ENCODE results near the gene MRPL22.
"Not testable (repeated sequence)": the region's sequence is repeated elsewhere in the genome, so short reads cannot be mapped to it uniquely, and the experiment has no call there.

Gene MRPL22

DNA sequence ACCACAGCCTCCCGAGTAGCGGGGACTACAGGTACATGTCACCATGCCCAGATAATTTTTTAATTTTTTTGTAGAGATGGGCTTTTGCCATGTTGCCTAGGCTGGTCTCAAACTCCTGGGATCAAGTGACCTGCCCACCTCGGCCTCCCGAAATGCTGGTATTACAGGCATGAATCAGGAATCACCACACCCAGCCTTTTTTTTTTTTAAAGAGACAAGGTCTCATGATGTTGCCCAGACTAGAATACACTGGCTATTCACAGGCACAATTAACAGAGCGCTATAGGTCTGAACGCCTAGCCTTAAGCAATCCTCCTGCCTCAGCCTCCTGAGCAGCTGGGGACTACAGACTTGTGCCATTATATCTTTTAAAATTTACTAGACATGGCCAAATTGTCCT lies 39.0 kb upstream of the MRPL22 start:
- no peak overlapping the region for H2AFZ ChIP-seq (ENCODE audit: low read depth, low read length)
- no peaks in the 10 kb centered on the region for H3K4me1 ChIP-seq (ENCODE audit: insufficient read depth, low read length)
- no peaks in the 10 kb centered on the region for H3K79me2 ChIP-seq (ENCODE audit: insufficient read depth, low read length)
- peaks cover 91% of the 10 kb centered on the region for H3K36me3 ChIP-seq (ENCODE audit: insufficient read depth, low read length)
- TF ChIP-seq, protein P1, sequence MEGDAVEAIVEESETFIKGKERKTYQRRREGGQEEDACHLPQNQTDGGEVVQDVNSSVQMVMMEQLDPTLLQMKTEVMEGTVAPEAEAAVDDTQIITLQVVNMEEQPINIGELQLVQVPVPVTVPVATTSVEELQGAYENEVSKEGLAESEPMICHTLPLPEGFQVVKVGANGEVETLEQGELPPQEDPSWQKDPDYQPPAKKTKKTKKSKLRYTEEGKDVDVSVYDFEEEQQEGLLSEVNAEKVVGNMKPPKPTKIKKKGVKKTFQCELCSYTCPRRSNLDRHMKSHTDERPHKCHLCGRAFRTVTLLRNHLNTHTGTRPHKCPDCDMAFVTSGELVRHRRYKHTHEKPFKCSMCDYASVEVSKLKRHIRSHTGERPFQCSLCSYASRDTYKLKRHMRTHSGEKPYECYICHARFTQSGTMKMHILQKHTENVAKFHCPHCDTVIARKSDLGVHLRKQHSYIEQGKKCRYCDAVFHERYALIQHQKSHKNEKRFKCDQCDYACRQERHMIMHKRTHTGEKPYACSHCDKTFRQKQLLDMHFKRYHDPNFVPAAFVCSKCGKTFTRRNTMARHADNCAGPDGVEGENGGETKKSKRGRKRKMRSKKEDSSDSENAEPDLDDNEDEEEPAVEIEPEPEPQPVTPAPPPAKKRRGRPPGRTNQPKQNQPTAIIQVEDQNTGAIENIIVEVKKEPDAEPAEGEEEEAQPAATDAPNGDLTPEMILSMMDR (IDR thresholded peaks at IDR 0.05; ENCODE audit: borderline replicate concordance, extremely low read depth, low read length, poor library complexity, severe bottlenecking), result no peak
- no peak for TF ChIP-seq EZH2 (IDR thresholded peaks at IDR 0.05; ENCODE audit: borderline replicate concordance, low read depth, low read length, severe bottlenecking)
- H3K9ac ChIP-seq (ENCODE audit: low read depth, low read length), result no peak overlapping the region
- H4K20me1 ChIP-seq (ENCODE audit: insufficient read depth, low read length), result no peaks in the 10 kb centered on the region
- H3K4me3 ChIP-seq (ENCODE audit: low read depth in 1 of 2, low read length in 2 of 2), result no peak overlapping the region
- no peaks in the 10 kb centered on the region for H3K27me3 ChIP-seq (ENCODE audit: insufficient read depth, low read length, poor library complexity)
- H3K27ac ChIP-seq (ENCODE audit: low read length), result no peak overlapping the region
- ATAC-seq (ENCODE audit: insufficient read depth, low read depth) (no peak), DNase-seq (no peak)
- H3K4me2 ChIP-seq (ENCODE audit: insufficient read depth, low read length), result no peak overlapping the region
- H3K9me3 ChIP-seq (ENCODE audit: insufficient read depth, low read length, severe bottlenecking), result no peaks in the 10 kb centered on the region

DNA sequence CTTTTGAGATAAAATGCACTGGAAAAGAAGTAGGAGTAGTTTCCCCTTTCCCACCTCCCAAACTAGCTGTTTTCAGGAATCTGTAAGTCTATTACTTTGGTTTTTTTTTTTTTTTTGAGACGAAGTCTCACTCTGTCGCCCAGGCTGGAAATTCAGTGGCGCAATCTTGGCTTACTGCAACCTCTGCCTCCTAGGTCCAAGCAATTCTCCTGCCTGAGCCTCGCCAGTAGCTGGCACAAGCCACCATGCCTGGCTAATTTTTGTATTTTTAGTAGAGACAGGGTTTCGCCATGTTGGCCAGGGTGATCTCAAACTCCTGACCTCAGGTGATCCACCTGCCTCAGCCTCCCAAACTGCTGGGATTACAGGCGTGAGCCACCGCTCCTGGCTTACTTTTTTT lies 35.3 kb upstream of the MRPL22 start:
- not testable (repeated sequence) for H2AFZ ChIP-seq (ENCODE audit: low read depth, low read length); H3K27ac ChIP-seq (ENCODE audit: low read length); H3K4me1 ChIP-seq (ENCODE audit: insufficient read depth, low read length); H3K4me3 ChIP-seq (ENCODE audit: low read depth in 1 of 2, low read length in 2 of 2); H3K9ac ChIP-seq (ENCODE audit: low read depth, low read length); H4K20me1 ChIP-seq (ENCODE audit: insufficient read depth, low read length); H3K4me2 ChIP-seq (ENCODE audit: insufficient read depth, low read length); H3K27me3 ChIP-seq (ENCODE audit: insufficient read depth, low read length, poor library complexity); ATAC-seq (ENCODE audit: insufficient read depth, low read depth); DNase-seq; H3K9me3 ChIP-seq (ENCODE audit: insufficient read depth, low read length, severe bottlenecking); H3K79me2 ChIP-seq (ENCODE audit: insufficient read depth, low read length)
- H3K36me3 ChIP-seq (ENCODE audit: insufficient read depth, low read length), result peaks cover 85% of the 10 kb centered on the region

DNA sequence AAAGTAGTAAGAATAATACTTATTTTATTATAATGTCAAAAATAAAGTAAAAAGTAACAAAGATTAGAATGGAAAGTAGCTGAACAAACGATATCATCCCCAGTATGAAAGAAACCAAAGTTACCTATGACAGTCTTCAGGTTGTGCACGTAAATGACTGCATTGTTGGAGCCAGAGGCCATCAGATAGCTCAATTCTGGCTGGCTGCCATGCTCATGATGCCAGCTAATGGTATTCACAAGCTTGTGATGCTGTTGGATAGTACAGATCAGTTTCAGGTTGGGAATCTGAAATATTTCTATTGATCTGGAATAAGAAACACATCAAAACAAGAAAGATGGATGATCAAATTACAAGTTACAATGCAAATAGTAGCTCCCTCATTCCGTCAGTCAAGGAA lies 24.0 kb upstream of the MRPL22 start:
- Histone ChIP-seq H3K9ac (ENCODE audit: low read depth, low read length) (no peak overlapping the region), H3K4me2 (ENCODE audit: insufficient read depth, low read length) (no peak overlapping the region), H3K4me1 (ENCODE audit: insufficient read depth, low read length) (no peaks in the 10 kb centered on the region), H3K9me3 (ENCODE audit: insufficient read depth, low read length, severe bottlenecking) (no peaks in the 10 kb centered on the region), H3K36me3 (ENCODE audit: insufficient read depth, low read length) (peaks cover 68% of the 10 kb centered on the region), H3K79me2 (ENCODE audit: insufficient read depth, low read length) (no peaks in the 10 kb centered on the region), H3K27ac (ENCODE audit: low read length) (no peak overlapping the region), H4K20me1 (ENCODE audit: insufficient read depth, low read length) (no peaks in the 10 kb centered on the region), H2AFZ (ENCODE audit: low read depth, low read length) (no peak overlapping the region), H3K27me3 (ENCODE audit: insufficient read depth, low read length, poor library complexity) (no peaks in the 10 kb centered on the region), H3K4me3 (ENCODE audit: low read depth in 1 of 2, low read length in 2 of 2) (no peak overlapping the region)
- ATAC-seq (ENCODE audit: insufficient read depth, low read depth) (no peak), DNase-seq (no peak)
- no peak for TF ChIP-seq EZH2 (IDR thresholded peaks at IDR 0.05; ENCODE audit: borderline replicate concordance, low read depth, low read length, severe bottlenecking)
- TF ChIP-seq, protein P1 (IDR thresholded peaks at IDR 0.05; ENCODE audit: borderline replicate concordance, extremely low read depth, low read length, poor library complexity, severe bottlenecking), result no peak

DNA sequence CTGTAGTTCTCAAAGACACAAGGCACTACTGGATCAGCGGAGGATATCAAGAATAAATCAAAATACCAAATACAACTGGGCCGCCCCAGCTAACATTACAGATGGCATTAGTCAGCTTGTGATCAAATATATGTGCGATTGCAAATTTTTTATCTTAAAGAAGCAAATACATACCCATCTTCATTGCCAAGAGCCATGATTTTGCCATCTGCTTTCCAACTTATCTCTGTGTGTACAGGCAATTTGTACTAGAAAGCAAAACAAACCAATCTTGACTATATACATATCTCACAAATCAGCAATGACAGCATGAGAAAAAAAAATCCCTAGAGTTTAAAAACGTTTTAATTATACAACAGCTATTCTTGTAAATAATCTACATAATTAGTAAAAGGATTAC lies 23.1 kb upstream of the MRPL22 start:
- H3K9me3 ChIP-seq (ENCODE audit: insufficient read depth, low read length, severe bottlenecking), result no peaks in the 10 kb centered on the region
- no peak for TF ChIP-seq EZH2 (IDR thresholded peaks at IDR 0.05; ENCODE audit: borderline replicate concordance, low read depth, low read length, severe bottlenecking)
- TF ChIP-seq, protein P1 (IDR thresholded peaks at IDR 0.05; ENCODE audit: borderline replicate concordance, extremely low read depth, low read length, poor library complexity, severe bottlenecking), result no peak
- H3K9ac ChIP-seq (ENCODE audit: low read depth, low read length), result no peak overlapping the region
- H3K36me3 ChIP-seq (ENCODE audit: insufficient read depth, low read length), result peaks cover 59% of the 10 kb centered on the region
- no peaks in the 10 kb centered on the region for H3K79me2 ChIP-seq (ENCODE audit: insufficient read depth, low read length)
- no peaks in the 10 kb centered on the region for H3K27me3 ChIP-seq (ENCODE audit: insufficient read depth, low read length, poor library complexity)
- H3K4me3 ChIP-seq (ENCODE audit: low read depth in 1 of 2, low read length in 2 of 2), result no peak overlapping the region
- no peaks in the 10 kb centered on the region for H4K20me1 ChIP-seq (ENCODE audit: insufficient read depth, low read length)
- no peaks in the 10 kb centered on the region for H3K4me1 ChIP-seq (ENCODE audit: insufficient read depth, low read length)
- H3K27ac ChIP-seq (ENCODE audit: low read length), result no peak overlapping the region
- no peak overlapping the region for H3K4me2 ChIP-seq (ENCODE audit: insufficient read depth, low read length)
- DNase-seq, result no peak
- ATAC-seq (ENCODE audit: insufficient read depth, low read depth), result no peak
- H2AFZ ChIP-seq (ENCODE audit: low read depth, low read length), result no peak overlapping the region
